Stimulated activated CD8-positive, alpha-beta memory T cell treated with anti-CD3 and anti-CD28 coated beads, Interleukin-7, amount 100 ng/mL, for 1 hour (primary cell): Measurements from ENCODE around the gene SORCS2.

Experiments
- DNase-seq, 2 donors: peaks; one replicate each; pipeline ENCODE4 v3.0.0-alpha.2; 2020; ENCODE audit warnings: low read depth in 2 of 2

SORCS2 gene

DNA sequence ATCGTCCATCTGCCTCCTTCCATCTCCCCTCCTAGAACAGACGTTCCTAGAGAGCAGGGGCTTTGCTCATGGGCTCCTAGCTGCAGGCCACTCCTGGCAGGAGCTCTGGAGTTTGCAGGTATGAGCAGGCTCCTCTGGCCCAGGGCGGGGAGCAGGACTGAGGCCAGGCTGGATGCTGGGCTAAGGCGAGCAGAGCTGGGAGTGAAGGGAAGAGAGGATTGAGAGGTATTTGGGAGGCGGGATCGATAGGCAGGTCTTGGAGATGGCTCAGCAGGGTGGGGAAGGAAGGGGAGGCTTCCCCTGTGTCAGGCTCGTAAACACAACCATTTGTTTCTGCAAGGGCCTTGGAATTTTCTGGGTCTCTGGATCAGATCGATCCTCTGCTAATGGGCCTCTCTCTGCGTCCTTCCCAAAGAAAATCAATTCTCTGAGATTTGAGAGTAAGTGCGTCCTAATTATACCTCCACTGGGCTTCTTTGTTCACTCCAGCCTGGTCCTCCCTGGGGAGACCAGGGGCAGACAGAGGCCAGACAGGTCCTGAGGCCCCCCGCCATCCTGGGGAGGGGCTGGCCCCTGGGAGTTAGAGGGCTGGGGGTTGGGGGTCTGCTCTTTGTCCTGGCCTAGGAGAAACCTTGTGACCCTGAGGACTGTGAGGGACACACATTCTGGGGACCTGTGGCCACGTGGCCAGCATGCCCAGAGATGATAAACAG, 337.2 kb downstream of the SORCS2 start:
- no peak for DNase-seq

DNA sequence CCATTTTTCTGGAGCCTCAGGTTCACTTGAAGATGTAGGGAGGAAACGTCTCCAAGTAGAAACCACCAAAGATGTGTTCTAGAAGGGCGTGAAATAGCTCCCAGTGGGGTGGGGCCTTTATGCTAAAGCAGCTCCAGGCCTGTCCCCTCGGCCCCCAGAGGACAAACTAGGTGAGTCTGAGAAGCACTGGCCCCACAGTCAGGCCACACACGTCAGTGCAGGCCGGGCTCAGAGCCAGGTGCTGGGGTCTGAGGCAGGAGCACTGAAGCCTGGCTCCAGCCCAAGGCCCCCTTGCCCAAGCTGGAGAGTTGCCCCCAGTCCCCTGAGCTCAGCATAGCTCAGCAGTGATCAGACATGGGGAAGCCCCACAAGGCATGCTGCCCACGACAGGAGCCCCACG, 337.7 kb downstream of the SORCS2 start:
- DNase-seq: no peak

DNA sequence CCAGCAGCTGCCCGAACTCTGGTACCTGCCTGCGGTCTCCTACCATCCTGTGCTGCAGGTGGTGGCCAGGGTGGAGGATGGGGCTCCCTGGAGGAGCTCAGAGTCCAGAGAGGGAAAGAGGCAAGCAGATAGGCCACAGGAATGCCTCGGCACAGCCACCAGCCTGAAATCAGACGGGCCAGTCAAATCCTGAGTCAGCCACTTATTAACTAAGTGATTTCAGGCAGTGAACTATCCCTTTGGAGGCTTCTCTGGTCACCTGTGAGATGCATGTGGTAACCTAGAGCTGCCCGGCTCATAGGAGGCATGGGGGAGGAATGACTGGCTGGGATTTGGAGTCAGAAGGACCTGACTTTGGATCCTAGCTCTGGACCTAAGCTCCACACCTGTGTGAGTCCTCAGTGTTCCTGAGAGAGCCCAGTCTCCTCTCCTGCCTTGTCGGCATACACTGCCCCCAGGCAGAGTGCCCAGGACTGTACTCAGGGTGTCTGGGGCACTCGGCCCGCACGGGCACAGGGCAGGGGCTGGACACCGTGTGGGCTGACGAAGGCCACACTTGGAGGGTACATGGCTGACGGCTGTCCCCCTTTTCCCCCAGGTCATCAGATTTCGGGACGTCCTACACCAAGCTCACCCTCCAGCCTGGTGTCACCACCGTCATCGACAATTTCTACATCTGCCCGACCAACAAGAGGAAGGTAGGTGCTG, 338.7 kb downstream of the SORCS2 start:
- DNase-seq: no peak

DNA sequence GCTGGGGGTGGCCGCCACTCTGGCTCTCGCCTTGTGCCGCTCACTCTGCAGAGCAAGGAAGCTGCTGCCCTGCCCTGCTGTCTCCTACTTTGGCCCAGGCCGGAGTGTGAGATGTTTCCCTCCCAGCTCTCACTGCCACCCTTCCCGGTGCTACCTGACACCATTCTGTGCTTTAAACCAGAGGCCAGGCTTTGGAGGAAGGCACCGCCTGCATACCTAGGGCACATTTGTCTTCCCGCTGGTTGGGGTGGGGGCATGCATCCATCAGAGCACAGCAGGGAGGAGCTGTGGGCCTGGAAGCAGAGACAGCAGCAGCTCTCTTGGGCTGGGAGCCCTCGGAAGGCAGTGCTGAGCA, 339.3 kb downstream of the SORCS2 start:
- no peak for DNase-seq

DNA sequence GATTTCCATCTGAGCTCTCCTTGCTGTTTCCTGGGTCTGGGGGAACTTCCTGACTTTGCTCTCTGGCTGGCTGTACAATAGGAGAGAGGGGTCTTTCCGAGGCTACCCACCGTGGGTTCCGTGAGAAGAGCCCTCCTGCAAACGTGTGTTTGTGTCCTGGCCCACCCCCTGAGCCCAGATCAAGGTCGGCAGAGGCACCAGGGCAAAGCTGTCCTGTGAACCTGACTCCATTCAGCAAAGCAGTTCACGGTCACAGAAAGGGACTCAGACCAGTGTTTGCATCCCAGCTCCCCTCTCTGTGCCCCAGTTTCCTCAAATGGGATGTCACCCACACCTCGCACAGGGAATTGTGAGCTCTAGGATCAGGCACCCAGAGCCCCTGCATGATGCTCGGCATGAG, 339.7 kb downstream of the SORCS2 start:
- DNase-seq: no peak

DNA sequence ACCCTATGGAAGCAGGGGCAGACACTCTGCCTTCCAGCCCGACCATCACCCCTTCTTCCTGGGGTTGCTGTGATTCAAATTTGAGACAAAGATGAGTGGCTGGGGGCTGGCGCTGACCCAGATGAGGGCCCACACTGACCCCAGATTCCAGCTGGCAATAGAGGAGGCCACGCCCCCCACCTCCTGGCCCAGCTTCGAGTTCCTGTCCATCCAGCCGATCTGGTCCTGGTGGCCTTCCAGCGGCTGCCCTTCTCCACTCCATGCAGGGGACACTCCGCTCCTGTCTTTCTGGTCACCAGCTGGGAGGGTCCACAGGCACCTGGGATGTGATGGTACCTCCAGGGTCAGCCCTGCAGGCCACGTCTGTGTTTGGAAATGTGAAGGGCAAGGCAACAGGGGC, 340.9 kb downstream of the SORCS2 start:
- DNase-seq: no peak

DNA sequence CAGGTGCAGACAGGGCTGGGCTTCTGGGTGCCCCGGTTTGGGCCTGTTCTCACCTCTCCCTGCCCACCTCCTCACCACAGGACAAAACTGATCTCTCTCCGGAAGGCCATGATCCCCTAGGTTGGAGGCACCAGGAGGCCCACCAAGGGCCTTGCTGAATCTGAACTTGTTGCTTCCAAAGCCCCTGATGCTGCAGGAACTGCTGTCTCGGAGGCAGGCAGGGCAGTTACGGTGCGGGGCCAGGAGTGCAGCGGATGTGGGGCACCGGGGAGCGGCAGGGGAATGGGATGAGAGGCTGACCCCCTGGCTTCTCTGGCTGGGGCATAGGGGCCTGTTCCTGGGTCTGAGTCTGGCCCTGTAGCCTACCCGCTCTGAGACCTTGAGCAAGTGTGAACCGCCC, 342.8 kb downstream of the SORCS2 start:
- DNase-seq: no peak

DNA sequence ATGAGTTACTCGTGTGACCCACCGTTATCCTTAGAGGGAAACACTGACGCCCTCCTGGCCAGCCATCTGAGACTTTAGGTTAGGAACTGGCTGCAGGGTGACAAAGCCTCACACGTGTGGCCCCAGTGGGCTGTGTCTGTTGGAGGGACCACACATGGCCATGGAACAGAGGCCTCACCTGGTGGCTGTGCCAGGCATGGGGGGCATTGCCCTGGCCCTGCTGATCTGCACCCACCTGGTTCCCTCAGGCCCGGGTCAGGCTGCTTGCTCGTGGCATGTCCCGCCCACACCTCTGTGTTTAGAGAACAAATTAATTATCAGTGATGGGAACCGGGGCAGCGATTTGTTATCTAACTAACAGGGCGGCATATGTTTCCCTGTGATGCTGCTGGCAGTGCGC, 343.3 kb downstream of the SORCS2 start:
- no peak for DNase-seq

DNA sequence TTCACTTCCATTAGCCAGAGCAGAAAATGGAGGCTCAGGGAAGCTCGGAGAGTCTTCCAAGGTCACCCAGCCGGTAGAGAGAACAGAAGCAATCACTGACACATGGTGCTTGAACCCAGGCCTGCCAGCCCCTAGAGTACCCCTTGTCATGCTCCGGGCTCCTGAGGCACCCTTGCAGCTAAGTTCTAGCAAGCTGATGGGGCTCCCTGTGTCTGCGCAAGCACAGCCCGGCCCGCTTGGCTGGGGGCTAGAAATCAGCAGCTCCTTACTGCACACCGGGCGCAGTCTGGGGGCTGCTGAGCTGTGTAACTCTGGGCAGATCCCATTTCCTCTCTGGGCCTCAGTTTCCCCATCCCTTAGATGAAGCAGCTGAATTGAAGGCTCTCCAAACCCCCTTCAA, 344.5 kb downstream of the SORCS2 start:
- DNase-seq: no peak

DNA sequence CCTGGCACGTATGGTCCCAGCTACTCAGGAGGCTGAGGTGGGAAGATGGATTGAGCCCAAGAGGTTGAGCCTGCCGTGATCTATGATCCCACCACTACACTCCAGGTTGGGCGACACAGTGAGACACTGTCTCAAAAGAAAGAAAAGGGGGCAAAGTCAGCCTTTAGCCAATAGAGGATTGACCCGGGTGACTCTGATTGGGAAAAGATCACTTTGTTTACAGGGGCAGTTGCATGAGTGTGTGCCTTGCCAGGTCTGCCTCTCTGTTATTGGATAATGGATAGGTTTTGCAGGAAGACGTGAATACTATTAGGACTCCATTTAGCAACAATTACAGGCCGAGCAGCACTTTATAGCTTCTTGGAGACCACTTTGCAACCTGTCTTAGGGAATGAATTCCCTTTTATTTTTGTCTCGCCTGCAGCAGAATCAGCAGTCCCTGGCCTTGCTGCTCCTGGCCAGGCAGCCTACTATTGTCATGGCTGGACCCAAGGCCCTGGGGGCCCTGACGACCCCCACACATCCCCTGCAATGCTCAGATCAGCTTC, 345.6 kb downstream of the SORCS2 start:
- no peak for DNase-seq

DNA sequence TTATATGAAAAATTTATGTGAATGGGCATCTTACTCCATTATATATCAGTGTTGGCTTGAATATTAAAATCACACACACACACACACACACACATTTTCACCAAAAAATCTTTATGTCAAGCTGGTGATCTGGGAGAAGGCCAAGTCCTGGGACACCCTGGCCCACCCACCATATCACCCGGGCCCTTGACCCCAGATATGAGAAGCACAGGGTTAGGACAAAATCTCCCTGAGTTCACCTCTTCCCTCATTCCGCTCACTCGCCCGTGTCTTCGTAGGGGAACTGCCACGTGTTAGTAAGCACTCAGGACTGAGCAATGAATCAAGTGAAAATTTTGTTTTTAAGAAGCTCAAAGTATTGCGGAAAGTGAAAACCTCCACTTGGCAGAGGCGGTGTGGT, 346.2 kb downstream of the SORCS2 start:
- no peak for DNase-seq

DNA sequence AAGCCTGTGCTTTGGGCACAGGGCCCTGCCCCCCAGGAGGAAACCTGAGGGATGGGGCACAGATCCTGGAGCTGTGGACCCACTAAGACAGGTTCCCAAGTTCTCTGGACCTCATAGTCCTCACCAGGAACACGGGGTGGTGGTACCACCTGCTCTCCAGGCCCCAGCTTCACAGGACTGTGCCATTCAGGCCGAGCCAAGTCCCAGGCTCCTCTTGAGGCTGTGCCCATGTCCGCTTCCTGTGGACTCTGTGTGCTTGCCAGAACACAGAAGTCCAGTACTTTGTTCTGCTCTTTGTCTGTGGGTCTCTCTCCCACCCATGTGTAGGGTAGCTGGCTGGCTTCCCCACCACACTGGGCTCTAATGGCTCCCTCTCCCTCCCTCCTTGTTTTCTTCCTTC, 346.8 kb downstream of the SORCS2 start:
- no peak for DNase-seq

DNA sequence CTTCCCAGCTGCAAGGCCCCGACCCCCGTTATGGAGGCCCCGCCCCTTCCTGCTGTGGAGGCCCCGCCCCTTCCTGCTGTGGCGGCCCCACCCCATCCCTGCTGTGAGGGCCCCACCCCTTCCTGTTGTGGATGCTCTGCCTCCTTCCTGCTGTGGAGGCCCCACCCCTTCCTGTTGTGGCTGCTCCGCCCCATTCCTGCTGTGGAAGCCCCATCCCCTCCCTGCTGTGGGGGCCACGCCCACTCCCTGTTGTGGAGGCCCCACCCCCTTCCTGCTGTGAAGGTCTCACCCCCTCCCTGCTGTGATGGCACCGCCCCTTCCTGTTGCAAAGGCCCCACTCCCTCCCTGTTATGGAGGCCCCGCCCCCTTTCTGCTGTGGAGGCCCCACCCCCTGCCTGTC, 347.3 kb downstream of the SORCS2 start:
- peak; percentile 1 to 5 for DNase-seq

DNA sequence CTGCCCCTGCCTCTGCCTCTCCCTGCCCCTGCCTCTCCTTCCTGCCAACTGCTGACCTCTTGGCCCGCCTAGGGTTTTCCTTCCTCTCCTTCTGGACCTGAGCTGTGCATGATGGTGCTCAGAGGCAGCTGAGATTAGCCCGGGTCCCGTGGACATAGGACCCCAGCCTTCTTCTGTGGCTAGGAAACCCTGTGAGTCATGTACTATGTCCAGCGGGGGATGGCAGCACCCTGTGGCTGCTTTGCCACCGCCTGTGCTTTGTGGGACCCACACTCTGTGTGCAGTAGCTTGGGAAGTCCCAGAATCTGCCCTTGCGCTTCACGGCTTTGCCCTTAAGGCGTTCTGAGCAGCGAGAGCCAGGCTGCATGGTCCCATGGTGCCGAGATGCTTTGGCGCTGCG, 347.9 kb downstream of the SORCS2 start:
- no peak for DNase-seq

DNA sequence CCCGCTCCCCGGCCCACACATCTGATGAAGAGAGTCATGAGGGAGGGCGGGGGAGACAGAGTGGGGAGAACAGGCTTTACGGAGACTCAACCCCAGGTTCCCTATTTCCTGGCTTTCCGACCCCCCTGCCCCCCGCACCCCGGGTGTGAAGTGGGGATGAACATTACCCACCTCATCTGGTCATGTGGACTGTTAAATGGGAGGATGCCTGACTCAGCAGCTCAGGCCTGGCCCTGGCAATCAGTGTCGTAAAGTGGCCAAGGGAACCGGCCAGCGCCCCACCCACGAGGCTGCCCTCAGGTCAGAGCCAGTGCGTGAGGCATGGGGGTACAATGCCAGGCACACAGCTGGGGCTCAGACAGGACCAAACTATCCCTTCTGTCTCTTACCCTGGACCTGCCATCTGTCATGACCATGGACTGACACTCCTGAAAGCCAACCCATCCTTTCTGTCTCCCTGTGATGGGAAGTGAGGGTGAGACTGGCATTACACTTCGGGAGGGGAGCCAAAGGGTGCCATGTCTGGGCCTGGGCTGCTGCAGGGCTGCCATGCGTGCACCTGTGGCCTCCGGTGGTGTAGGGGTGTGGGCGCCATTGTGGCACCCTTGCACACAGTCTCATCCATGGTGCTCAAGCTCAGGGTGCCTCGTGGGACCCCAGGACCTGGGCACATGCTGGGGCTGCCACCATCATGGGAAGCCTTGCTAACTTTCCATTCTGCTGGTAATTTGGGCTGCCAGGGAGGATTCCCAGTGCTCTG, 348.5 kb downstream of the SORCS2 start:
- DNase-seq: no peak

DNA sequence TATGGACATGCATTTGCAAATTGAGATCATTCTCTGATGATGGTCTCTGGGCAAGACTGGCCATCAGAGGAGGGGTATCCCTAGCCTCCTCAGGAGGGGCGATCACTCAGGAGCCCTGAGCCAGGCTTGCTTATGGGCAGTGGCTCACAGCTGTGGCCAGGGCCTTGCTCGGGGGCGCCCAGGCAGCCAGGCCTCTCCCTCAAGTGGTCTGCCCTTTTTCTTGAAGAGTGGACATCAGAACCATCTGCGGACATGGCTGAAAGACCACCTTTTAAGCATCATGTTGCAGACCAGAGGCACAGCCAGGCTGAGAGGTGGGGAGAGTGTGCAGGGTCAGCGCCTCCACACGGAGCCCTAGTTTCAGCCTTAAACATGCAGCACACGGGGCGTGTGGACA, 349.1 kb downstream of the SORCS2 start:
- DNase-seq: no peak

DNA sequence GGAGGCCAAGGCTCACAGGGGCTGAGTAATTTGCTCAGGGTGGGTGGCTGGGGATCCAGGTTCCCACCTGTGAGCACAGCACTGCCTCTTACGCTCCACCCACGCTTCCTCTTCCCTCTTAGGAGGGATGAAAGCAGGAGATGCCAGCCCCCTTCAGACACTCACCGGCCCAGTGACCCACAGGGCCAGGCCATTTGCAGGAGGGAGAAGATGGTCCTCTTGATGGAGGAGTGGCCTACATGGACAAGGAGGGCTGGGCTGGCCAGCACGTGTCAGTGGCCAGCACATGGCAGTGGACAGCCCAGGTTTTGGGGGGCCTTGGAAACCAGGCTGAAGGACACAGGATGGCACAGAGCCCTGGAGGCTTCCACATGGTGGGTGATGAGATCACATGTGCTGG, 350.4 kb downstream of the SORCS2 start:
- DNase-seq: no peak

DNA sequence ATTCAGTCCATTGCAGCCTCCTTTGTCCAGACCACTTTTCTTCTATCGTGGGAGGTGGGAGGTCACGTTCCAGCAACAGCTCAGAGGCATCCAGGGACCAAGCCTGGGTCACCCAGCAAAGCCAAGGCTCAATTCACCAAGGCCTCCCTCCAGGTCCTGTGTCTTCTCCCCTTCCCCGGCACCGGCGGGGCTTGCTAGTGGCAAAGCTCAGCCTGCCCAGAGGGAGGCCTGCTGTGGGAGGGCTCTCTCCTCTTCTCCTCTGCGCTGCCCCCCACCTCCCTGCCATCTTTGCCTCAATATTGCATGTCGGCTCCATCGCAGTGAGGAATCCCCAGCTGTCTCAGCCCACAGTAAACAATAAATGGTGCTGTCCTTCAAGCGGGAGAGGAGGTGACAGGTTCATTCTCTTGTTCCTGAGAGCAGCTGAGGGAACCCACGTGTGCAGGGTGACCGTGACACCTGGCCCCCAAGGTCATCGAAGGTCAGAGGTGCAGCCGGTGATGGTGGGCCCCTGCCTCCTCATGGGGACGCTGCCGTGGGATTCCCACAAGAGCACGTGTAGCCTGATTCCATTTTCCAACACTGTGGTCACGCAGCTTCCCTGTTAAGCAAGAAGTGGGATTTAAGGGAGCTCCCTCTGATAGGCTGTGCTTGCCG, 353.9 kb downstream of the SORCS2 start:
- no peak for DNase-seq

DNA sequence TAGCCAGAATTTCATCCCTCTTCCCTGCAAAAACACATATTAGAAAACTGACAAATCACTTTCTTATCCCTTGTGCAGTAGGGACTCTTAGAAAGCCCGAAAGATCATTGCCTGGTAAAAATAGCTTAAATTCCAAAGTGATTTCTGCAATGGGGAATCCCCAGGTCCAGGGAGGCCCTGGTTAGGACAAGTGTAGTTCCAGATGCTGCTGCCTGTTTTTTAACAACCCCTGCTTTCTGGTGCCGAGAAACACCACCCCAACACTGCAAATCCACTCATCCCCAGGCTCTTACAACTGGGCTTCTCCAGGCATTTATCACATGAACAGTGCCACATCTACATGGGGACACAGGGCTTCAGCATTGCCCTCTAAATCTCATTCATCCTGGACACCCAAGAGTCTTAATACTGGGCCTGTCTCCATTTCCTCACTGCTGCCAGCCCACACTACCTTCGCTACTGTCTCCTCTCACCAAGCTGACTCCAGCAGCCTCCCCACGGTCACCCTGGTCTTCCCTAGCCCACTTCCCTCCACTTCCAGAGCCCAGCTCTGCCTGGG, 354.6 kb downstream of the SORCS2 start:
- DNase-seq: no peak

DNA sequence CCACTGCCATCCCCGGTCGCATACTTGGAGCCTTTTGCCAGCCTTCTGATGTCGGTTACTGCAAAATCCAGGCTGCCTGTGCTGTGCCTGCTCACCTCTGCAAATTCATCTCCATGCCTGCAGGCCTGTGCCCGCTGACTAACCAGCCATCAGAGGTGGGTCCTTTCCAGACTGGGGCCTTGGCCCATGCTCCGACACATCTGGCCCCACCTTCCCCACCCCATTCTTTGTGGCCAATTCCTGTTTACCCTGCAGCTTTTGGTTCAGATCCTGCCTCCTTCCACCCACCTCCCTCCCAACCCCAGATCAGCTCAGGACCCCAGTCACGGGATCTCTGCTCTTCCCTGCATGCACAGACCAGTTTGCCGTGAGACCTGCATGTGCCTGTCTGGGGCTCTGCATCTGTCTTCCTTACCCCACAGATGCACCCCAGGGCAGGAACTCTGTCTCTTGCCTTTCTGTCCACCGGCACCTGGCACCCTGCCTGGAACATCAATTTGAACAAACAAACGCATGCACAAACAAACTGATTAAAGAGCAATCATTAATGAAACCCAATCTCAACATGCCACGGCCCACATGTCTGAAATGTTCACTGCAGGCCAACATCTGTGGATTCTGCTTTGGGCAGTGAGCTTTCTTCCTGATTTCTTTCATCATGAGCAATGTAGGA, 355.2 kb downstream of the SORCS2 start:
- no peak for DNase-seq

DNA sequence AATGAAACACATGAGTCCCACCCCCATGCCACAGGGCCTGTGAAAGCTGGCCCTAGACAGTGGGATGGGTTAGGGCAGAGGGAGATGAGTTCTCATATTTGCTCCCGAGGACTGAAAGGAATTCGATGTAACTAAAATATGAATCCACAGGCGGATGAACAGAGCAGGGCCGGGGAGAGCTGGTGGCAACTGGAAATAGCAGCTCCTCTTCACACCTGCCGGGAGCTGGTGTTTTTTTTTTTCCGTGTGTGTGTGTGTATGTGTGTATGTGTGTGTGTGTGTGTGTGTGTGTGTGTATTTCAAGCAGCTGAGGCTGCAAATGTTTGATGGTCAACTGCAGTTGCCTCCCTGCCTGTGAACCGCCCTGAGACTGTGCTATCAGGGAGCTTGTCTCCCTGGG, 357.5 kb downstream of the SORCS2 start:
- DNase-seq: no peak
